RWPE2 (cell line): Measurements from ENCODE around the gene TYR.
"Not testable (repeated sequence)": the region's sequence is repeated elsewhere in the genome, so short reads cannot be mapped to it uniquely, and the experiment has no call there.

Experiments used
- ATAC-seq: fragments of 200-7000 bp; cut with Tn5 transposase; 3 replicates; pipeline ENCODE4 v1.9.1; 2021; ENCODE audit warnings: low read depth
- DNase-seq: peaks from one replicate; pipeline ENCODE4 v3.0.0-alpha.2; 2020; ENCODE audit warnings: low spot score
- H3K27ac ChIP-seq: fragments of 450-650 bp; 2 replicates; pipeline ENCODE4 v1.5.1; 2017; ENCODE audit warnings: mild to moderate bottlenecking; ENCODE audit not compliant: poor library complexity, severe bottlenecking
- H3K27me3 ChIP-seq: fragments of 250-450 bp; sonication (Bioruptor Pico); 2 replicates; pipeline ENCODE4 v1.5.1; 2021; ENCODE audit warnings: mild to moderate bottlenecking, moderate library complexity; ENCODE audit not compliant: insufficient read depth, poor library complexity, severe bottlenecking
- H3K36me3 ChIP-seq: fragments of 250-450 bp; sonication (Bioruptor Pico); 2 replicates; pipeline ENCODE4 v1.5.1; 2020; ENCODE audit warnings: low read depth, mild to moderate bottlenecking, moderate library complexity
- H3K4me1 ChIP-seq: fragments of 250-450 bp; sonication (Bioruptor Pico); 2 replicates; pipeline ENCODE4 v1.5.1; 2021; ENCODE audit warnings: mild to moderate bottlenecking, moderate library complexity; ENCODE audit not compliant: insufficient read depth, poor library complexity, severe bottlenecking
- H3K4me3 ChIP-seq: fragments of 250-450 bp; sonication (Bioruptor Pico); 2 replicates; pipeline ENCODE4 v1.5.1; 2021; ENCODE audit warnings: mild to moderate bottlenecking, moderate library complexity; ENCODE audit not compliant: severe bottlenecking
- H3K9me3 ChIP-seq: fragments of 250-450 bp; sonication (Bioruptor Pico); 2 replicates; pipeline ENCODE4 v1.5.1; 2021; ENCODE audit warnings: mild to moderate bottlenecking, moderate library complexity; ENCODE audit not compliant: severe bottlenecking
- CTCF ChIP-seq: fragments of 450-650 bp; IDR thresholded peaks from one replicate; pipeline ENCODE4 v1.5.1; 2017; ENCODE audit warnings: mild to moderate bottlenecking, moderate library complexity; ENCODE audit not compliant: poor library complexity, severe bottlenecking

Gene TYR

DNA sequence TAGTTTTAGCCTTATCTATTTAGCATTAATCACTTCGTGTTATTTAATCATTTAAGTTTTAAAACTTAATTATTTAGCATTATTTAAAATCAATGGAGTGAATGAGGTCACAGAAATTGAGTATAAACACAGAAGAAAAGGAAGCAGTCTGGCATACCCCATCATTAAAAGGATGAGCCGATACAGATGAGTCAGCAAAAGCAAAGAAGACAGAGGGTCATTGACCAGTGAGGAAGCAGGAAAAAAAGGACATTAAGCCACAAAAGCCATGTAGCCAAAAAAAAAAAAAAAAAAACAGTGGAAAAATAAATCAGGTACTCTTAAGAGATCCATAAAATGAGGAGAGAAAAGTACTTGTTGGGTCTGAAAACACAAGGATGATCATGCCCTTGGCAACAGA is 71.5 kb downstream of the TYR start:
- TF ChIP-seq CTCF, result no peak
- Histone ChIP-seq H3K9me3 (no peaks in the 10 kb centered on the region), H3K4me1 (no peaks in the 10 kb centered on the region), H3K27me3 (no peaks in the 10 kb centered on the region), H3K4me3 (no peak overlapping the region), H3K36me3 (no peaks in the 10 kb centered on the region), H3K27ac (no peak overlapping the region)
- ATAC-seq (no peak), DNase-seq (no peak)

- not testable (repeated sequence) for H3K4me1 ChIP-seq, H3K27ac ChIP-seq, H3K27me3 ChIP-seq, H3K9me3 ChIP-seq, DNase-seq, ATAC-seq, H3K4me3 ChIP-seq, H3K36me3 ChIP-seq
Observed at GRCh38 chr11:89261483-89261882, 83.8 kb downstream of the TYR start.

GRCh38 chr11:89267660-89268302 is 90.1 kb downstream of the TYR start:
- no peak for DNase-seq
- no peak for ATAC-seq
- no peaks in the 10 kb centered on the region for H3K36me3 ChIP-seq
- H3K27ac ChIP-seq, result no peak overlapping the region
- no peaks in the 10 kb centered on the region for H3K9me3 ChIP-seq
- no peak overlapping the region for H3K4me3 ChIP-seq
- H3K4me1 ChIP-seq, result no peaks in the 10 kb centered on the region
- TF ChIP-seq CTCF, result no peak
- H3K27me3 ChIP-seq, result no peaks in the 10 kb centered on the region

DNA sequence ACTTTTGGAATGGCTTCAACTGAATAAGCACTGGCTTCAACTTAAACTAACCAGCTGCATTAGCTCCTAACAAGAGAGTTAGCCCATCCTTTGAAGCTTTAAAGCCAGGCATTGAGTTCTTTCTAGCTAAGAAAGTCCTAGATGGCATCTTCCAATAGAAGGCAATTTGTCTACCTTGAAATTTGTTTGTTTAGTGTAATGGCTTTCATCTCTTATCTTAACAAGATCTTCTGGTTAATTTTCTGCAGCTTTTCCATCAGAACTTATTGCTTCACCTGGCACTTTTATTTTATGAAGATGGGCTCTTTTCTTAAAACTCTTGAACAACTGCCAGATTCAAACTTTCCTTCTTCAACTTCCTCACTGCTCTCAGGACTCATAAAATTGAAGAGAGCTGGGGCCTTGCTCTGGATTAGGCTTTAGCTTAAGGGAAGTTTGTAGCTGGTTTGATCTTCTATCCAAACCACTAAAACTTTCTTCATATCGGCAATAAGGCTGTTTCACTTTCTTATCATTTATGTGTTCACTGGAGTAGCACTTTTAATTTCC is 94.9 kb downstream of the TYR start:
- H3K36me3 ChIP-seq, H3K9me3 ChIP-seq, H3K27me3 ChIP-seq, ATAC-seq, DNase-seq, H3K4me3 ChIP-seq, H3K27ac ChIP-seq, H3K4me1 ChIP-seq: not testable (repeated sequence)

DNA sequence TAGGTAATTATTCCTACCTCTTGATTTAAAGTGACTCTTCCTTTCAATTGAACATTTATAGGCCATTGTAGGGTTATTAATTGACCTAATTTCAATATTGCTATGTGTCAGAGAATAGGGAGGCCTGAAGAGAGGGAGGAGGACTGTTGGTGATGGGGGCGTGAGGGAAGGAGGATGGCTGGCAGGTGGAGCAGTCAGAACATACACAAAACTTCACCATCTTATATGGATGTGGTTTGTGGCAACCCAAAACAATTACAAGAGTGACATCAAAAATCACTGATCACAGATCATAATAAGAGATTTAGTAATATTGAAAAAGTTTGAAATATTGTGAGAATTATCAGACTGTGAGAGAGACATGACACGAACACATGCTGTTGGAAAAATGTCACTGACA is 95.5 kb downstream of the TYR start:
- not testable (repeated sequence) for H3K9me3 ChIP-seq, ATAC-seq, DNase-seq, H3K36me3 ChIP-seq, H3K4me3 ChIP-seq, H3K27me3 ChIP-seq, H3K27ac ChIP-seq, H3K4me1 ChIP-seq

DNA sequence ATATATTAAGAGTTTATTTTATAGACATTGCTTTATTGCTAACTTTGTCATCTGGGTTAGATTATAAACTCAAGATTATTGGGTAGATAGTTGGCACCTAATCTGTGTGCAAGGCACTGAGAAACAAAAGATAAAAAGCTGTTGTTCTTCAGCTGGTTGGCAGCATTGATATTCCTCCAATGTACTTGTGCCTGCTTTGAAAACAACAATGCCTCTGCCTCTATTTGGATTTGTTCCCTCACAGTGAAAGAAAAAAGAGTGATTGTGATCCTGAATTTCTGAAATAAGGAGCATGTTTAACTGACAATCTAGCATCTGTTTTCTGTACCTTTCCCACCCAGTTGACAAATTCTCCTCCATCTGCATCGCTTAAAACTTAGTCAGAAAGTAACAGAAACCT is 98.3 kb downstream of the TYR start:
- no peak for TF ChIP-seq CTCF
- H3K27ac ChIP-seq, result no peak overlapping the region
- H3K36me3 ChIP-seq, result no peaks in the 10 kb centered on the region
- DNase-seq (no peak), ATAC-seq (no peak)
- no peaks in the 10 kb centered on the region for H3K27me3 ChIP-seq
- H3K9me3 ChIP-seq, result no peaks in the 10 kb centered on the region
- no peaks in the 10 kb centered on the region for H3K4me1 ChIP-seq
- no peak overlapping the region for H3K4me3 ChIP-seq
